GM21737 (cell line): Measurements from ENCODE around the gene NFASC.

Experiments
- ATAC-seq: cut with Tn5 transposase; IDR thresholded peaks from one replicate; pipeline ENCODE4 v1.9.1; 2021; ENCODE audit warnings: mild to moderate bottlenecking, moderate library complexity; ENCODE audit not compliant: unreplicated experiment

Gene NFASC

GRCh38 chr1:205058853-205059252 is 188.2 kb downstream of the NFASC start:
- ATAC-seq = no peak

DNA sequence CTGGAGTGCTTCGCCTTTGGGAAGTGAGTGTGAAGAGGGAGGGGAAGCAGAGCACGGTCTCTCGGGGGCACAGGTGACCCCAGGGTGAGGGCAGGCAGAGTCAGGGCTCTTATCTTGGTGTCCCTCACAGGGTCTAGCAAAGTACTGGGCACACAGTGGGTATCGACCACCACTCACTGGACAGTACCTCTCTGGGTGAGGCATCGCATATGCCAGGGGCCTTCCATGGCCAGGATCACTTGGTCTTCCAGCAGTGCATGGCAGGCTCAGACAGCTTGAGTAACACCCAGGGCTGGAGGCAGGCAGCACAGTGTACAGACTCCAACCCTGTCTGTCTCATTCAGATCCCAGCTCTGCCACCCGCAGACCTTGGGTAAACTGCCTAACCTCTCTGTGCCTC is 189.0 kb downstream of the NFASC start:
- ATAC-seq = no peak

GRCh38 chr1:205060746-205061145 is 190.1 kb downstream of the NFASC start:
- no peak for ATAC-seq

- no peak for ATAC-seq
These were observed 190.6 kb downstream of the NFASC start for GRCh38 chr1:205061227-205061626.

DNA sequence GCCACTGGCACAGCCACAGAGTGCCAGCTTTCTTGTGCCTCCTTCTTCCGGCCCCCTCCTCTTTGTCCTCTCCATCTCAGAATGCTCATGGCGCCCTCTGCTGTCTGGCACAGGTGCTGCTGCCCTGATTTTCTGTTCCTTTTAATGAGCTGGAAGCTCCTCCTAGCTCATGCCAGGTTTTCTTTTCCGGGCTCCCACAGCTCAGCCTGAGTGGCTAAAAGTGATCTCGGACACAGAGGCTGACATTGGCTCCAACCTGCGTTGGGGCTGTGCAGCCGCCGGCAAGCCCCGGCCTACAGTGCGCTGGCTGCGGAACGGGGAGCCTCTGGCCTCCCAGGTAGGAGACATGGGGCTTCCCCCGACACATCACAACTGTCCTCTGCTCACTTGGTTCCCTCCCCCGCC is 191.0 kb downstream of the NFASC start:
- no peak for ATAC-seq

GRCh38 chr1:205062319-205062718 is 191.7 kb downstream of the NFASC start:
- no peak for ATAC-seq

DNA sequence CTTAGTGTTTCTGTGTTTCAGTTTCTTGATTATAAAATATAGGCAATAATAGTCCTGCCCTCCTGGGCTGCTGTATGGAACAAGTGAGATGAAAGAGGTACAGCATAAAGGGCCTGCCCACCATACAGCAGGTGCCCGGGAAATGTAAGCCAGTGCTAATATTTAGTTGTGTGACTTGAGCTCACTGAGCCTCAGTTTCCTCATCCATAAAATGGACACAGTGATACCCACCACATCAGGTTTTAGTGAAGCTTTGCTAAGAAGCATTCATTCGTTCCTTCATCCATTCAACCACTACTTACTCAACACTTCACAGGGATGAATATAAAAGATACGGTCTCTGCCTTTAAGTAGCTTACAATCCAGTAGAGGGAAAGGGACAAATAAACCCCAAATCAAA is 192.2 kb downstream of the NFASC start:
- ATAC-seq = no peak

GRCh38 chr1:205064301-205064700 is 193.6 kb downstream of the NFASC start:
- ATAC-seq = no peak

DNA sequence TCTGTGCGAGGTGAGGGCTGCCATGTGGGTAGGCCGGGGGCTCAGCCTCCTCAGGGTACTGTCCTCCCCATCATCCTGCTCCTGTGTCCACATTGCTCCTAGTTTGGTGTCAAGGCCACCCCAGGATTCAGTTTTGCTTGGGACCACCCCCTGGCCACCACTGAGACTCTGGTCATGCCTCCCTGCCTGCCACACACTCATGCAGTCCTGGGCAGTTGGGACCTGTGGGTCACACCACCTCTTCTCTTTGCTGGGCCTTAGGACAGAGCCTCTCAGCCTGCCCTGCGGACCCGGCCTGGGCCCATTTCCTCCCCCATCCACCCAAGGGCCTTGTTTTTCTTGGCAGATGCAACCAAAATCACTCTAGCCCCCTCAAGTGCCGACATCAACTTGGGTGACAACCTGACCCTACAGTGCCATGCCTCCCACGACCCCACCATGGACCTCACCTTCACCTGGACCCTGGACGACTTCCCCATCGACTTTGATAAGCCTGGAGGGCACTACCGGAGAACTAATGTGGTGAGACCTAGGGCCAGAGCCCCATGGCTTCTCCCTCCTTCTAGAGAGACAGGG is 194.2 kb downstream of the NFASC start:
- no peak for ATAC-seq

- no peak for ATAC-seq
These were observed 195.0 kb downstream of the NFASC start for GRCh38 chr1:205065666-205066065.

DNA sequence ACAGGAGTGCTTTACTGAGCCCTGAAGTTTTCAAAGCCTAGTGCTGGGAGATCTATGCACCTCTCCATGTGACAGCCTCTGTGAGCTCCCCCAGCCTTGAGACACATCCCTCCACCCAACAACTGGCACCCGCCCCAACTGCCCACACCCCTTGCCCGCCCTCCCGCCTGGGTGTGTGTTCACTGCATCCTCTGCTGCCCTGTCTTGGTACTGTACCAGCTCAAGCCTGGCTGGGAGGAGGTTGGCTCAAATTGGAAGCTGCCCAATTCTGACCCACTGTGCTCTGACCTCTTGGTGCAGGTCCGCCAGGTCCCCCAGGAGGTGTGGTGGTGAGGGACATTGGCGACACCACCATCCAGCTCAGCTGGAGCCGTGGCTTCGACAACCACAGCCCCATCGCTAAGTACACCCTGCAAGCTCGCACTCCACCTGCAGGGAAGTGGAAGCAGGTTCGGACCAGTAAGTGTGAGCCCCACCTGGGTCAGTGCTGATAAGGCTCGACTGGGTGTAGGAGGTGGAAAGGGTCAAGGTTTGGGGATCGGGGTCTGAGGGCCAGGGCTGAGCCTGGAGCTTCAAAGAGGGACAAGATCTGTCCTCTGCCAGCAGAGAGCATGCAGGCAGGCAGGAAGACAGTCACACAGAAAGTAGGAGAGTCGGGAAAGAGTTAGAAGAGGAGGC is 195.6 kb downstream of the NFASC start:
- no peak for ATAC-seq

DNA sequence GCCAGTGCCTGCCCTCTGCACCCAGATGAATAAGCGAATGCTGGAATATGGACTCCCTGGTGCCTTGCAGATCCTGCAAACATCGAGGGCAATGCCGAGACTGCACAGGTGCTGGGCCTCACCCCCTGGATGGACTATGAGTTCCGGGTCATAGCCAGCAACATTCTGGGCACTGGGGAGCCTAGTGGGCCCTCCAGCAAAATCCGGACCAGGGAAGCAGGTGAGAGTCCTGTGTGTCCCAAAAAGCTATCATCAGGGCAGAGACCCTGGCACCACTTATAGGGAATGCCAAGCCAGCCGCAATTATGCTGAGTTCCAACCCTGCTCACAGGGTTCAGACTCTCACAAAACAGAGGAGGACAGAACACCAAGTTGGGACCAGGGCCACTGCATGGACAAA is 196.4 kb downstream of the NFASC start:
- ATAC-seq = no peak

DNA sequence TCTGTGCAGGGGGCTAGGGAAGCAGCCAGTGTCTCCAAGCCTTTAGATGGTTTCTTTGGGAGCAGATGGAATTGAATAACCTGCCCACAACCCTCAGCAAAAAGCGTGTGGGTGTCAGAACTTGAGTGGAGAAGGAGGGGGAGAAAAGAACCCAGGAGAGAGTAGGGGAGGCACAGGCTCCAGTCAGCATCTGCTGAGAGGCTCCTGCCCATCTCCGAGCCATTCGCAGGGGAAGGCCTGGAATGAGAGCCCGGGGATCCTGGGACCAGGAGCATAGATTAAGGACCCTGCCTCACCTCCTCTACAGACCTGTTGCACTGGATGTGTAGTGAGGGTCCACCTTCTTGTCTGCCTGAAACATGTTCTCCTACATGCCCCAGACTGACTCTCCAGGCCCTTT is 197.3 kb downstream of the NFASC start:
- ATAC-seq = no peak

GRCh38 chr1:205068457-205069040 is 197.9 kb downstream of the NFASC start:
- no peak for ATAC-seq

DNA sequence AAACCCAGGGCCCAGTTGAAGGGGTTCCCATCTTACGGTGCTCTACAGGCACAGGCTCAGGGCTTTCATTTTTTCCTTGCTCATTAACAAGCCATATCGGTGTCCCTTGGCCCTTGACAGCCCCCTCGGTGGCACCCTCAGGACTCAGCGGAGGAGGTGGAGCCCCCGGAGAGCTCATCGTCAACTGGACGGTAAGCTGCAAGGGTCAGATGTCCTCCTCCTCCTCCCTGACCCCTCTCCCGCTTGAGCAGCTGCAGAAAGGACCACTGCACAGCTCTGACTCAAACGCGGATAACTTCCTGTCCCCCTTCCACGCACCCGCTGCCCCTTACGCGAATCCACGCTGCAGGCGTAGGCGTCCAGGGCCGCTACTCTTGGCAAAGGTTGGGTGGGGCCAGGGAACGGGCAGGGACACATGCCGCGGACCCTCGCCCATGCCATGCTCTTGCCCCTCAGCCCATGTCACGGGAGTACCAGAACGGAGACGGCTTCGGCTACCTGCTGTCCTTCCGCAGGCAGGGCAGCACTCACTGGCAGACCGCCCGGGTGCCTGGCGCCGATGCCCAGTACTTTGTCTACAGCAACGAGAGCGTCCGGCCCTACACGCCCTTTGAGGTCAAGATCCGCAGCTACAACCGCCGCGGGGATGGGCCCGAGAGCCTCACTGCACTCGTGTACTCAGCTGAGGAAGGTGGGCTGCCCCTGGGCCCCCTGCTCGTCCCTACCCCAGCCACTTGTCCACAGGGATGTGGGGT is 198.9 kb downstream of the NFASC start:
- ATAC-seq = no peak

DNA sequence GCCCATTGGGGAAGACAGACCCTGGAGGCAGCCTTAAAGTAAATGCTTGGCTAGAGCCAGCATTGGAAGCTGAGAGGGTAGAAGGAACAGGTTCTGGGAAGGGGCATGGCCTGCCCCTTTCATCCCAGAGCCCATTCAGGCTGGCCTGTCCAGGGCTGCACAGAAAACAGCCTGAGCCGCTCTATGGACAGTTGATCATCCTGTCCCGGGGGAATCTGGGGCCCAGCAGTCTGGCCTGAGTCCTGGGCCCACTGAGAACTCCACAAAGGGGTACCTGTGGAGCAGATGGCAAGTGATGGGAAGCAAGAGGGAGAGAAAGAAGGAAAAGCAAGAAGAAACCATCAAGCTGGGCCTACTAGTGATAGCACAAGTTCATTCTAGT is 200.4 kb downstream of the NFASC start:
- ATAC-seq = no peak

DNA sequence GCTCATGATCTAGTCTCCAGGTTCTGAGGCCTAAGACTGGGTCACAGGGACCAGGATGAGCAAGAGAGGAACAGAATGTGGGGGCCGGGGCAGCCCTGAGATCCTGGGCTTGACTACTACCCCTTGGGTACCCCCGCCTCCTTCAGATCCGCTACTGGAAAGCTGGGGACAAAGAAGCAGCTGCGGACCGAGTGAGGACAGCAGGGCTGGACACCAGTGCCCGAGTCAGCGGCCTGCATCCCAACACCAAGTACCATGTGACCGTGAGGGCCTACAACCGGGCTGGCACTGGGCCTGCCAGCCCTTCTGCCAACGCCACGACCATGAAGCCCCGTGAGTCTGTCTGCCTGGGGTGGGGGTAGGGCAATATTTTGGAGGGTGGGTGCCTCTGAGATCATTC is 201.1 kb downstream of the NFASC start:
- ATAC-seq = no peak

- no peak for ATAC-seq
These were observed 201.6 kb downstream of the NFASC start for GRCh38 chr1:205072286-205072685.
